NCI-H460 (cell line): Measurements from ENCODE around the gene SHISA9. TPM values are rescaled to one million over a fixed set of nuclear protein-coding genes. Genes with fewer than 3 reads are reported as not detected.

ENCODE experiments used
- DNase-seq: peaks from one replicate; pipeline ENCODE4 v3.0.0-alpha.2; 2016; ENCODE audit warnings: low read depth; ENCODE audit errors: extremely low read depth
- total RNA-seq: library from RNA; depleted of rRNA; stranded (reverse); fragments of >200 nt; shearing (Covaris generic); gene quantifications from 2 replicates; pipeline ENCODE4 v1.2.3, GENCODE V29; 2014

SHISA9 gene
- total RNA-seq, 1 experiment from 2014 or later = 0.02 TPM

GRCh38 chr16:13106464-13106863, 205.1 kb downstream of the SHISA9 start:
- DNase-seq = no peak

- no peak for DNase-seq
Measured at GRCh38 chr16:13108126-13108525, 206.7 kb downstream of the SHISA9 start.

DNA sequence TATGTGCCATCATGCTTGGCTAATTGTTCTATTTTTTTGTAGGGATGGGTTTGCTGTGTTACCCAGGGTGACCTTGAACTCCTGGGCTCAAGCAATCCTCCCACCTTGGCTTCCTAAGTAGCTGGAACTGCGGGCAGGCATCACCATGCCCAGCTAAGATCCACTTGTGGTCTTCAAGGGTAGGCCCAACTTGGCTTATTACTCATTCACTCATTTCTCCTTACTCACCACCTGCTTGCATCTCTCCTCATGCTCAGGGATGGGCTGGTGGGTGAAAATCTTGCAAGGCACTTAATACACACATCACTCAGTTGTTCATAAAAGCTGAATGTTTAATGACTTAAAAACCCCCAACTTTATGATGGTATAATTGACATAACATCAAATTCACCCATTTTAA, 207.8 kb downstream of the SHISA9 start:
- no peak for DNase-seq

DNA sequence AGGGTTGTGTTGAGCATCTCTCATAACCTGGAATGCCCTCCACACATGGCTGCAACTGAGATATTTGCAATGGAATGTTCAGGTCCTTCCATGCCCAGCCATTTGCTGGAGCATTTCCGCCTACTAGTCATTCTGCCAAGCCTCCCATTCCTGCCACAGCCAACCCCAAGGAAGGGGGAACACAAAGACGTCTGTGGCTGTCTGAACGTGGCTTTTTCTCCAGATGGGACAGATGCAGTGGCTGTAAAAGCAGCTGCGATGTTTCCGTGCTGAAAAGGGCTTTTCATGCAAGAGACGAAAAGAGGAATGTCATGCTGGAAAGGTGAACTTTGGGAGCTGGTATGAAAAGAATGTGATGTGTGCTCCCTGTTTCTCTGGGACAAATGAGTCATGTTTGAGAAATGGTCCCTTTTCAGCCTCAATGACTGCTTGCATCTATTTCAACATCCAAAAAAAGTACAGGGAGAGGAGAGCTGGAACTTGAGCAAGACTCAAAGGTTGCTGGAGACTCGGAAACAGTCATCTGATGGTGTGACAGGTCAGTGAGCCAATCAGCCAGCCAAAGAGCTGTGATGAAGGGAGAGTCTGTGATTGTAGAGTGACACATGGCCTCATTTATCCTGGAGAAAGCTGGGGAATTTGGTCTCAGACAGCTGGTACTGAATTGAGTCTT, 208.9 kb downstream of the SHISA9 start:
- no peak for DNase-seq

GRCh38 chr16:13111747-13112146, 210.3 kb downstream of the SHISA9 start:
- DNase-seq = no peak

DNA sequence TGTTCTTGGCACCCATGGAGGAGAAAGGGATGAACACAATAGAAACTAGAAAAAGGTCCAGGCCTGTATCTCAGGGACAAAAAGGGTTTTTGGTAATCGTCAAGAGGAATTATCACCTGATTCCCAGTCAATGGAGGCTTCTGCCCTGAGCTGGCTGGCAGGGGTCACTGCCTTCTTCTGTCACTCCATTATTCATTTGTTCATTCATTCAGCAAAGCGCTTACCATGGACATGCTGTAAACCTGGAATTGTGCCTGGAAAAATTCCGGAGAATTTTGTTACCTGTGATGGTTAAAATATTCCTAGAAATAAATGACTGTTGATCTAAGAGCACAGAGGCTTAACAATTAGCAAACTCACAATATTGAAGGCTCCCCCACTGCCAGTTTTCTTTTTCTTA, 212.3 kb downstream of the SHISA9 start:
- DNase-seq = no peak

GRCh38 chr16:13118091-13118490, 216.7 kb downstream of the SHISA9 start:
- no peak for DNase-seq

GRCh38 chr16:13120091-13120490, 218.7 kb downstream of the SHISA9 start:
- DNase-seq = no peak

- DNase-seq = no peak
Measured at GRCh38 chr16:13120557-13120956, 219.2 kb downstream of the SHISA9 start.

DNA sequence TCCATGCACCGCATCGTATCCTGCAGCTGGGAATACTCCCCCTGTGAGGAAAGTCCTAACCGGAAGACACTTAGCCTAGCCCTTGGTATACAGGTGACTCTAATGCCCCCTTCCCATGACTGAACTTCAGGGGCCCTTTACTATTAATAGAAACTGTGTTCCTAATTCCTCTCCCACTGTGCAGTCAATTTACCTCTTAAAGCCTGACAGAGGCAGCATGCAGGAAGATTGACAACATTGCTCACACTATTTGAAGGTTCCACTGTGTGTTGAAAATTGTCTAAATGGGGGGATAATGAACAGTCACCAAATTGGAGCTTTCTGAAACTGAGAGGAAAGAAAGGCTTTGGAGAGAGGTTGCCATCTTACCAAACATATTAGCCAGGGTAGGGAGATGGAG, 222.6 kb downstream of the SHISA9 start:
- no peak for DNase-seq

DNA sequence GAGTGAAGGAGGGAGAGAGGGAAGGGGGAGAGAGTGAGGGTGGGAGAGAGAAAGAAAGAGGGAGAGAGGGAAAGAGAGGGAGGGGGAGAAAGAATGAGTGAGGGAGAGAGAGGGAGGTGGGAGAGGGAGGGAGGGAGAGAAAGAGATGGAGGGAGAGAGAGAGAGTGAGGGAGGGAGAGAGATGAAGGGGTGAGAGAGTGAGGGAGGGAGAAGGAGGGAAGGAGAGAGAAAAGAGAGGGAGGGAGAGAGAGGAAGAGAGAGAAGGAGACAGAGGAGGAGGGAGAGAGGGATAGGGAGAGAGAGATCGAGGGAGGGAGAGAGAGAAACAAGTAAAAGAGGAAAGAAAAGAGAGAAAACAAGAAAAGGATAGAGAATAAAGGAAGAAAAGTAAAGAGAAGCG, 225.7 kb downstream of the SHISA9 start:
- no peak for DNase-seq

DNA sequence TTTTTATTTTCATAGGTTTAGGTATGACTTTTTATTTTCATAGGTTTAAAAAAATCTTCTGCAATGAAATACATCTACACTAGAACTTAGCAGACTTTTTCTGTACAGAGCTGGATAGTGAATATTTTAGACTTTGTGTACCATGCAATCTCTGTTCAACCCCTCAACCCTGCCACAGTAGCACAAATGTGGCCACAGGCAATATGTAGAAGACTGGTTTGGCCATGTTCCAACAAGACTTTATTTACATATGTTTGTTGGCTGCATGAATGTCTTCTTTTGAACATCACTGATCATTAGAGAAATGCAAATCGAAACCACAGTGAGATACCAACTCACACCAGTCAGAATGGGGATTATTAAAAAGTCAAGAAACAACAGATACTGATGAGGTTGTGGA, 229.2 kb downstream of the SHISA9 start:
- no peak for DNase-seq

DNA sequence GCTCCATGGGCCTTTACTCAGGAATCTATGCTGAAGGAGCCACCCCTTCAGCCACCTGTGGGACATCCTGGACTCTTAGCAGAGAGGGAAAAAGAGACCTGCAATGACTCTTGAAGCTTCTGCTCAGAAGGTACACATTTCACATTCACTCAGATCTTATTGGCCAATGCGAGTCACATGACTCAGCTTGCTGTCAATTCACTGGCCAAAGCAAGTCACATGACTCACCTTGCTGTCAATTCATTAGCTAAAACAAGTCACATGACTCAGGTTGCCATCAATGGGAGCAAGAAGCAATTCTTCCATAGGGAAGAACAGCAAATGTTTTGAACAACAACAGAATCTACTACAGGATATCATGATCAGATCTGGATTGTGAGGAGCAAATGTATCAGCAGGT, 233.4 kb downstream of the SHISA9 start:
- no peak for DNase-seq

GRCh38 chr16:13136901-13137300, 235.5 kb downstream of the SHISA9 start:
- no peak for DNase-seq

- no peak for DNase-seq
Measured at GRCh38 chr16:13138528-13138927, 237.1 kb downstream of the SHISA9 start.

DNA sequence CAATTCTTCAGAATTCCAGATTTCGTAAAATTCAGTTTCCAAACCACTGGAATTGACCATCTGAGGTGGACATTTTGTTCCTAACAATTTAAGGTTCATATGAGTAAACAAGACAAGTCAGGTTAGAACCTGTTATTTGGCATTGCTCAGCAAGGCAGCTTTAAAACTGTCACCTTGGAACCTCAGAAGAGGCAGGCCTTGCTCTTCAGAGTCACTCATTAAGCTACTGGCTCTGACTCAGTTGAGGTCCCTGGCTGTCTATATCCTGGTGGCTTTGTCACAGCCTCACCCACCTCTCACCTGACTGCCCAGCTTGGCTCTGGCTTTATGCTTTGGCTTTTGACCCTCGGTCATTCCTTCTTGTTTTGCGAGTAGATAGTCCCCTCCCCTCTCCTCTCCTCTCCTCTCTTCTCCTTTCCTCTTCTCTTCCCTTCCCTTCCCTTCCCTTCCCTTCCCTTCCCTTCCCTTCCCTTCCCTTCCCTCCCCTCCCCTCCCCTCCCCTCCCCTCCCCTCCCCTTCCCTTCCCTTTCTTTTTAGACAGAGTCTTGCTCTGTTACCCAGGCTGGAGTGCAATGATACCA, 238.4 kb downstream of the SHISA9 start:
- DNase-seq = no peak

DNA sequence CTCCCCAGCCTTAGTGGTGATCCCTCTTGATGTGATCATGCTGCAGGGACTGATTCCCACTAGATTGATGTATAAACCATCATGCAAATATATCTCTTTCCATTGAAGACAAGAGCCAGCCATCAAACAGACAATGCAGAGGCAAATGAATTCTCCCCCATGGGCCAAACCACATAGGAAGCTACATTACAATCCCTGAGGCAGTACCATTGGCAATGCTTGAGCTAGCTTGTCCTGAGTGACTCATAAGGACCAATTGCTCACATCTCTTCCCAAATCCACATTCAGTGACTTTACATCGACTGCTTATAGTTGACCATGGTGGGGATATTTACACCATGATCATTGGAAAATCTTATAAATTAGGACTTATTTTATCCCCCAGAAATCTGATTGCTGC, 242.2 kb downstream of the SHISA9 start:
- no peak for DNase-seq

DNA sequence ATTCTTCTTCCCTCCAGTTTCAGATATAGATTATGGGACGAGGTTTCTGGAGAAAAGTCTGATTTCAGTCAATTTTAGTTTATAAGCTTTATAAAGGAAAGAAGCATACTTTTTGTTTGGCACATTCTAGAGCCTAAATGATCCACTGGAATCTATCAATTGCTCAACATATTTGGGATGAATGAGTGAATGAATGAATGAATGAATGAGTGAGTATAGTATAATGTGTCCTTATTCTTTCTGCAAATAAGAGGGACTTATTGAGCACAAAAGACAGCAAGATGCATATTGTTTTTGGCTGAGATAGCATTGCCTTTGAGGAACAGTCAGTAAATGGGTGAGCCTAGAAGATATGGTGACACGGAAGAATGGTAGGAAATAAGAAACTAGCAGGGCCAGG, 245.4 kb downstream of the SHISA9 start:
- DNase-seq = no peak

DNA sequence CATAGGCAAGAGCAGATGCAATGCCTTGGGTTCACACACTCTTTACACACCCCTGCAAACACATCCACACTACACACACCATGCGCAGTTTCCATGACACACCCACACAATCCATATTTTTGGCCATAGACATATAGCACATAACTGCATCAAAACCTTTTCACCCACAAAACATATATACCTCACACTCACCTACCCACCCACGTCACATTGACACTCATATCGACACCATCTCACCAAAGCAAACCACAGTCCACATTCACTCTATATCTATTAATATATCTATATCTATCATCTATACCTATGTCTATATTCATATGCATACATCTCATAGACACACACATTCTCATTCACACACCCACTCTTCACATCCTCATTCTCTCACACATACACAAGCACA, 246.9 kb downstream of the SHISA9 start:
- DNase-seq = no peak

DNA sequence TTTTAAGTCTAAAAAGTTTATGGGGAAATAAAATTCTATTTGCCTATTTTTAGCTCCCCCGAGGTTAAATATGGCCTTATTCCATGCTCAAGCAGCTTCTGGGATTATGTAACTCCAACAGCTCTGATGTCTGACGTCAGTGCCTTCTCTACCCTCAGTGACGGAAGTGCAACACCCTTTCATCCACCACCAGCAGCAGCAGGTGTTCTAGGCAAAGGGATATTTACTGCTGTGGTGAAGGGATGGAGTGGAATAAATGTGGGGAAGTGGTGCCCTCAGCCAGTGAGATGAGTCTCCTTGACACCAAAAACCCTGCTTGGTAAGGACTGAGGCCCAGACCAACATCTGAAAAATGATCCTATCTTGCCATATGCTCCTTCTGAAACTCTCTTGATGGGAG, 247.4 kb downstream of the SHISA9 start:
- DNase-seq = no peak

GRCh38 chr16:13150181-13150885, 248.9 kb downstream of the SHISA9 start:
- DNase-seq = no peak

GRCh38 chr16:13153696-13154095, 252.3 kb downstream of the SHISA9 start:
- DNase-seq = no peak
